H54 (cell line): Measurements from ENCODE around the gene KRTAP10-10.
"Not testable (repeated sequence)": the region's sequence is repeated elsewhere in the genome, so short reads cannot be mapped to it uniquely, and the experiment has no call there.

ENCODE experiments used
- DNase-seq: peaks from one replicate; pipeline ENCODE4 v3.0.0; 2011; ENCODE audit warnings: low spot score, mixed read lengths; ENCODE audit not compliant: insufficient read length
- FAIRE-seq: peaks from 3 replicates; lab custom pipeline; 2011; peaks lifted over from hg19 to GRCh38; lab: Jason Lieb, UNC
- POLR2A ChIP-seq: IDR thresholded peaks from 2 replicates; pipeline ENCODE4 v1.6.1; 2011; ENCODE audit warnings: low read depth, mild to moderate bottlenecking, low read length

KRTAP10-10 gene

GRCh38 chr21:44599264-44600029 lies 37.7 kb upstream of the KRTAP10-10 start:
- FAIRE-seq, result no peak
- DNase-seq, result no peak
- no peak for TF ChIP-seq POLR2A

GRCh38 chr21:44600118-44600978 lies 36.8 kb upstream of the KRTAP10-10 start, which contains the start of gene KRTAP10-7:
Gene KRTAP10-7, plus strand, starts transcription at chr21:44600597. Its CDS starts 25 bp downstream, at chr21:44600622.
- not testable (repeated sequence) for FAIRE-seq, DNase-seq

GRCh38 chr21:44601091-44601490 lies 36.1 kb upstream of the KRTAP10-10 start:
- DNase-seq, FAIRE-seq: not testable (repeated sequence)

GRCh38 chr21:44601596-44602462 lies 35.3 kb upstream of the KRTAP10-10 start:
- FAIRE-seq (no peak), DNase-seq (no peak)
- TF ChIP-seq POLR2A, result no peak

- no peak for DNase-seq
- no peak for TF ChIP-seq POLR2A
- FAIRE-seq, result no peak
Observed at GRCh38 chr21:44602463-44602850, 34.7 kb upstream of the KRTAP10-10 start.

GRCh38 chr21:44603109-44603875 lies 33.9 kb upstream of the KRTAP10-10 start:
- DNase-seq (no peak), FAIRE-seq (no peak)
- TF ChIP-seq POLR2A, result no peak

GRCh38 chr21:44603911-44604310 lies 33.2 kb upstream of the KRTAP10-10 start:
- FAIRE-seq (no peak), DNase-seq (no peak)
- no peak for TF ChIP-seq POLR2A

GRCh38 chr21:44606495-44606894 lies 30.7 kb upstream of the KRTAP10-10 start:
- TF ChIP-seq POLR2A, result no peak
- FAIRE-seq (no peak), DNase-seq (no peak)

- FAIRE-seq (no peak), DNase-seq (no peak)
- TF ChIP-seq POLR2A, result no peak
Observed at GRCh38 chr21:44609193-44609592, 28.0 kb upstream of the KRTAP10-10 start.

GRCh38 chr21:44610157-44610843 lies 26.9 kb upstream of the KRTAP10-10 start:
- FAIRE-seq, DNase-seq: not testable (repeated sequence)

- no peak for DNase-seq
- TF ChIP-seq POLR2A, result no peak
- no peak for FAIRE-seq
Observed at GRCh38 chr21:44611551-44611950, 25.6 kb upstream of the KRTAP10-10 start.

GRCh38 chr21:44612029-44612486 lies 25.1 kb upstream of the KRTAP10-10 start, which contains the start of gene KRTAP10-8:
Gene KRTAP10-8, plus strand, starts transcription at chr21:44612079. Its CDS starts 22 bp downstream, at chr21:44612101.
- no peak for FAIRE-seq
- no peak for DNase-seq
- no peak for TF ChIP-seq POLR2A
